Neuron (in vitro differentiated cells): ENCODE data around the gene ZBTB20.

Experiments
- H2AFZ ChIP-seq: one replicate; pipeline ENCODE4 v1.6.1; 2013; ENCODE audit warnings: low read depth, mild to moderate bottlenecking, inconsistent platforms, low read length, moderate library complexity
- H3K27me3 ChIP-seq: one replicate; pipeline ENCODE4 v1.6.1; 2013; ENCODE audit warnings: low read length; ENCODE audit not compliant: insufficient read depth
- H3K36me3 ChIP-seq: one replicate; pipeline ENCODE4 v1.6.1; 2013; ENCODE audit warnings: low read length; ENCODE audit not compliant: insufficient read depth
- H3K4me1 ChIP-seq: one replicate; pipeline ENCODE4 v1.6.1; 2013; ENCODE audit warnings: low read length; ENCODE audit not compliant: insufficient read depth
- H3K4me3 ChIP-seq: 2 replicates; pipeline ENCODE4 v1.5.1; 2013; ENCODE audit warnings: mild to moderate bottlenecking, low read length, moderate library complexity
- H3K9me3 ChIP-seq: one replicate; pipeline ENCODE4 v1.6.1; 2013; ENCODE audit warnings: low read length

ZBTB20 gene

DNA sequence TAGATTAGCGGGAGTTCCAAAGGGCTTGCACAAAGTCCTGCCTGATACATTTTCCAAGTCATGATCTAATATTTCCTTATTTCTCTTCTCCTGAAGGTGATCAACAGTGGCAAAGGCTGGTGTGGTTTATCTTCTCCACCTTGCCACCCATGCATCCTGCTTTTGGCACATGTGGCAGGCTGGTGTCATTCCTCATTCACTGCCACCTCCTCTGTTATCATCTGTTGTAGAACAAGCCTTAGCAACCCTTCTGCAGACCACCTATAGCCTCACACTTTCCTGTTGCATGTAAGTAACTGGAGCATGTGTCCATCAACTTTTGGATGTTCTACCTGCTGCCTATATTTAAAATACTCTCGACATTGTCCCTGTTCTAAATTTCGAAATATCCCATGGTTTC lies 294.1 kb downstream of the ZBTB20 start:
- peaks cover 13% of the 10 kb centered on the region for H3K4me1 ChIP-seq
- H3K9me3 ChIP-seq: no peaks in the 10 kb centered on the region
- H3K27me3 ChIP-seq: no peaks in the 10 kb centered on the region
- H3K4me3 ChIP-seq: no peak overlapping the region
- H2AFZ ChIP-seq: no peak overlapping the region
- H3K36me3 ChIP-seq: no peaks in the 10 kb centered on the region

DNA sequence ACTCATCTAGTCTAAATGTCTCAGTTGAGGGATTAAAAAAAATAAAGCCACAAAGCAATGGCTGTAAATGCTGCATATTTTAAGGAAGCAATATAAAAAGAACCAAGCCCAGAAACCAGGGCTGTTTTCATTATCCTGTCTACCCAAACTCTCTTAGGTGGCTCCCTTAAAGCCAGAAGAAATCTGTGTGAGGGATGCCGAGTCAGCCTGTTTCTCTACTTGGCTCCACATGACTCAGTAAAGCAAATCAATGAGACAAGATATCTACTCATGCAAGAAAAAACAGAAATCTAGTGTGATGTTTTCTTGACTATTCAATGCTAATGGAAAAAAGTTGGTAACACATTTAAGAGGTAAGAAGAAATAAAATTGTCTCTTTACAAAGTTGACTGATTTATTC lies 296.2 kb downstream of the ZBTB20 start:
- Histone ChIP-seq H3K36me3 (no peaks in the 10 kb centered on the region), H3K27me3 (no peaks in the 10 kb centered on the region), H3K9me3 (no peaks in the 10 kb centered on the region), H2AFZ (no peak overlapping the region), H3K4me3 (no peak overlapping the region), H3K4me1 (peaks cover 2% of the 10 kb centered on the region)

DNA sequence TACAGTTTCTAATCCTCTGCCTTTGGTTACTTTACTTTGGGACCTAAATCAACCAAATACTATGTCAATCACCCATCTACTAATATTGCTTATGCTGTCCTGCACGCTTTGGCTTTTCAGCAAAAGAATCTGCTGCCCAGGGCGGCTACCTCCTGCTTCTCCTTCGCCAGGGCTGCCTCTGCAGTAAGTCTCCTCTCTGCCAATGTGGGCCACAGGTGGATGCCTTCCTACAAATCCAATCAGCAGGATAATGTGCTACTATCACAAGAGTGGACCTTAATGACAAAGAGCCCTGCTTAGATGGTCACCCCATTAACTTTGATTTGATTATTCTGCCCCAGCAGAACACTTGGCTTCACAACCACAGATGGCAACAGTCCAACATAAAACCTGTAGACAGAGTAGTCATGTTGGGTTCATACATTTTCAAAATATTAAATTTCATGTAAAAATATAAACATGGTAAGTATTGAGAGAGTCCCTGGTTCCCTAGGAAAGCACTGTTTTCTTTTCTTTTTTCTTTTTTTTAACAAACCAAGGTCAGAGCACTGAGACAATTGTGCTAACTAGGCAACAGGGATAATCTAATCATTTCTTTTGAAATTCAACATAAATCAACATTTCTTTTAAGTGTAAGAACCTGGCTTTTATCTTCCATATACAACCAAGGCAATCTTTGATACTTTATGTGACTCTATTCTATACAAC lies 298.3 kb downstream of the ZBTB20 start:
- Histone ChIP-seq H3K36me3 (no peaks in the 10 kb centered on the region), H2AFZ (no peak overlapping the region), H3K27me3 (no peaks in the 10 kb centered on the region), H3K4me1 (no peaks in the 10 kb centered on the region), H3K4me3 (no peak overlapping the region), H3K9me3 (no peaks in the 10 kb centered on the region)

DNA sequence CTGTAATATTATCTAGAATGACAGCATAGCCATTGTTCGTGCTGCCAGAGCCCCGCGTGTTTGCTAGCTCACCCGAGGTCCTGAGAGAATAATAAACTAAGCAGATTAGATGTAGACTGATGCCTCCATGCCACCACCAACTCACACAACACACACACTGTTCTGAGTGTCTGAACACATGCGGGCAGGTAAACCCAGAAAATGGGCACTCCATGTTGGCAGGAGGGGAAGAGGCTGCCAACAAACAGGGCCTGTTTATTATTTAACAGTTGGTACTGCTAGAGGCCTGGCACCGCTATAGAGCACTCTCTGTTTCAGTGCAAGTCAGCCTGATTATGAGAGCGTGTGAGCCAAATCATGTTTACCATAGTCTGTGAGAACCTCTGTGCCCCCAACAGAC lies 299.0 kb downstream of the ZBTB20 start:
- Histone ChIP-seq H3K4me3 (no peak overlapping the region), H3K36me3 (no peaks in the 10 kb centered on the region), H2AFZ (no peak overlapping the region), H3K4me1 (no peaks in the 10 kb centered on the region), H3K9me3 (no peaks in the 10 kb centered on the region), H3K27me3 (no peaks in the 10 kb centered on the region)

DNA sequence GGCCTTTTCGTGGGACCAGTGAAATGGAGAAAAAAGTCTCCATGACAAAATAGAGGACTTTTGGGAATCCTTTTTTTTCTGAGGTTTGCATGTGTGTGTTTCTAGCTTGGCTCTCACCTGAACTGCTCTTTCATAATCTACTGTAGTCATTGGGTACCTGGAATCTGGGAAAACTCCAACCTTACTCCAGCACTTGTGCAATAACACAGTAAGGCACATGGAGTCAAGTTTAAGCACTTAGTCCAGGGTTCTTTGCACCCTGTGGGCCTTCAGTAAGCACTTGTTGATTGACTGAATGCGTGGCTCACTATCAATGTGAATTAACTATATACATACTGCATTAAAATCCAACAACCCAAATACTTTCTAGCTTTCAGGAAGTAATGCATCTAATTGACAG lies 299.5 kb downstream of the ZBTB20 start:
- Histone ChIP-seq H3K36me3 (no peaks in the 10 kb centered on the region), H2AFZ (no peak overlapping the region)

DNA sequence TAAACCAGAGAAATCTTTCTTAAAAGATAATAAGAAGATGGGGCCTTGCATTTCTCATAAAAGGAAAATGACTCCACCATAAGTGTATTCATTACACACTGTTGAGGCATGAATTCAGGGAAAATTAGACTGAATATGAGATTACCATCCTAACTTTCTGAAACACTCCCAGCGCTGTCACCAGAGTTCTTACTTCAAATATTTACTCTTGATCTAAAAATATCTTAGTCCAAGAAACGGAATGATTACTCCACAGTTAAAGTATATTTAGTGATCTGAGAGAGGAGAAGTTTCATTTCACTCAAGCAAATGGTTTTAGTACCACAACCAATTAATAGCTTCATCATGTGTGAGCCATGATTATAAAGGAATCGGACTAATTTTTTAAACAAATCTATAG lies 300.3 kb downstream of the ZBTB20 start:
- Histone ChIP-seq H3K36me3 (no peaks in the 10 kb centered on the region), H3K9me3 (no peaks in the 10 kb centered on the region), H3K4me3 (no peak overlapping the region), H2AFZ (no peak overlapping the region), H3K27me3 (no peaks in the 10 kb centered on the region), H3K4me1 (no peaks in the 10 kb centered on the region)

More for the DNA sequence above, 299.5 kb downstream of the ZBTB20 start:
- H3K4me1 ChIP-seq: no peaks in the 10 kb centered on the region
- no peaks in the 10 kb centered on the region for H3K27me3 ChIP-seq
- H3K4me3 ChIP-seq: no peak overlapping the region
- no peaks in the 10 kb centered on the region for H3K9me3 ChIP-seq

DNA sequence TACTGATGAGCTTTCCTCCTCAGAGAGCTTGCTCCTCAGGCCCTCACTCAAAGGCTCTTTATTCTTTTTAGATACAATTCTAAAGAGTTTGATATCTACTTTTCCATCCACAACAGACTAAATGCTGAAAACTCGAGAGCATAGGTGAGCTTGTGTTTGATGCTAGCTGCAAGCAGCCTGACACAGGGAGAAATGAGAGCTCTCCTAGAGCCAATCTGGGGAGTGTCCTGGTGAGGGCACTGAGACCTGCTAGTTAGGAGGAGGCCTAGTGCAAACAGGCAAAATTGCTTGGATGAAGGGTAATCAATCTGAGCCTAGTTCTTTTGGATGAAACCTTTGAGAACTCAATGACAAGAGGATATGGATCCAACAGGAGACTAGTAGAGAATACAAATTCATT lies 300.8 kb downstream of the ZBTB20 start:
- H3K4me3 ChIP-seq: no peak overlapping the region
- H2AFZ ChIP-seq: no peak overlapping the region
- H3K36me3 ChIP-seq: no peaks in the 10 kb centered on the region
- no peaks in the 10 kb centered on the region for H3K9me3 ChIP-seq
- H3K27me3 ChIP-seq: no peaks in the 10 kb centered on the region
- H3K4me1 ChIP-seq: no peaks in the 10 kb centered on the region

DNA sequence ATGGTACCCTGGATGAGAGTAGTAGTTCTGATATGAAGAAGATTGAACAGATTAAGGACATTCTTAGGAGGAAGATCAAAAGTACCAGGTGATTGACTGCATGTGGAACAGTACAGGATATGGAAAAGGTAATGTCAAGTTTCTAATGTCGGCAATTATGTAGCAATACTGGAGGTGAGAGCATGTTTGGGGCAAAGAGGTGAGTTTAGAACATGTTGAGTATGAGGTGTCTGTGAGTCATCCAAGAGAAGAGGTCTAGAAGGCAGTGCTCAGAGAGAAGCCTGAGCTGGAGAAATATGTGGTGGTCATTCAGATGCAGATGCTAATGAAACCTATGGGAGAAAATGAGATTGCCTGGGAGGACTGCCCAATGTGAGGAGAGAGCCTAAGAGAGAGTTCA lies 305.6 kb downstream of the ZBTB20 start:
- Histone ChIP-seq H2AFZ (no peak overlapping the region), H3K36me3 (no peaks in the 10 kb centered on the region), H3K27me3 (no peaks in the 10 kb centered on the region), H3K4me3 (no peak overlapping the region), H3K9me3 (no peaks in the 10 kb centered on the region), H3K4me1 (no peaks in the 10 kb centered on the region)

DNA sequence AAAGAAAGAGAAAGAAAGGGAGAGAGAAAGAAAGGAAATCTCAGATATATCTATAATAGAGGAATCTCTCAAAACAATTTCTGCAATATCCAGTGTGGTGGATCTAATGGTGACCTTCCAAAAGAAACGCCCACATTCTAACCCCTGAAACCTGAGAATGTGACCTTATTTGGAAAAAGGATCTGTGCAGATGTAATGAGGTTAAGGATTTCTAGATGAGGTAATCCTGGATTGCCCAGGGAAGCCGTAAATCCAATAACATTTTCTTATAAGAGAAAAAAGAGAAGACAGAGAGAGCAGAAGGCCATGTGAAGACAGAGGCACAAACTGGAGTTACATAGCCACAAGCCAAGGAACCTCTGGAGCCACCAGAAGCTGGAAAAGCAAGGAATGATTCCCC lies 307.6 kb downstream of the ZBTB20 start:
- H2AFZ ChIP-seq: no peak overlapping the region
- H3K36me3 ChIP-seq: no peaks in the 10 kb centered on the region
- no peak overlapping the region for H3K4me3 ChIP-seq
- no peaks in the 10 kb centered on the region for H3K27me3 ChIP-seq
- no peaks in the 10 kb centered on the region for H3K9me3 ChIP-seq
- H3K4me1 ChIP-seq: no peaks in the 10 kb centered on the region

DNA sequence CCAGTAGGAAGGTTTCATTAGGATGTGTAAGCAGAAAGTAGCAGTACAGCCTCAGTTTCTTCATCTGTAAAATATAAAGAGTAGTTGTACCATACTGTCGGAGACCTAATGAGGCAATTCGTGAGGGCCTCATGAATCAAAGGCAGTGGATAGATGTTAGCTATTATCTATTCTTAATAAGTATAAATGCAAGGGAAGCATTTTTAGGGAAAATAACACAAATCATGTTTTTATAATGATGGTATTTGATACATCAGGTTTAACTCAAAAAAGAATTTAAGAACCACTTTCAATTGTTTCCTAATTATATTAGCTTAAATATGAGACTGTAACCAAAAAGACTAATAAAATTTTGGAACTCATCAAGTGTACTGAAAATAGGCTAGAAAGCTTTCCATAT lies 309.1 kb downstream of the ZBTB20 start:
- Histone ChIP-seq H3K36me3 (no peaks in the 10 kb centered on the region), H2AFZ (no peak overlapping the region), H3K9me3 (no peaks in the 10 kb centered on the region), H3K27me3 (no peaks in the 10 kb centered on the region), H3K4me3 (no peak overlapping the region), H3K4me1 (no peaks in the 10 kb centered on the region)

DNA sequence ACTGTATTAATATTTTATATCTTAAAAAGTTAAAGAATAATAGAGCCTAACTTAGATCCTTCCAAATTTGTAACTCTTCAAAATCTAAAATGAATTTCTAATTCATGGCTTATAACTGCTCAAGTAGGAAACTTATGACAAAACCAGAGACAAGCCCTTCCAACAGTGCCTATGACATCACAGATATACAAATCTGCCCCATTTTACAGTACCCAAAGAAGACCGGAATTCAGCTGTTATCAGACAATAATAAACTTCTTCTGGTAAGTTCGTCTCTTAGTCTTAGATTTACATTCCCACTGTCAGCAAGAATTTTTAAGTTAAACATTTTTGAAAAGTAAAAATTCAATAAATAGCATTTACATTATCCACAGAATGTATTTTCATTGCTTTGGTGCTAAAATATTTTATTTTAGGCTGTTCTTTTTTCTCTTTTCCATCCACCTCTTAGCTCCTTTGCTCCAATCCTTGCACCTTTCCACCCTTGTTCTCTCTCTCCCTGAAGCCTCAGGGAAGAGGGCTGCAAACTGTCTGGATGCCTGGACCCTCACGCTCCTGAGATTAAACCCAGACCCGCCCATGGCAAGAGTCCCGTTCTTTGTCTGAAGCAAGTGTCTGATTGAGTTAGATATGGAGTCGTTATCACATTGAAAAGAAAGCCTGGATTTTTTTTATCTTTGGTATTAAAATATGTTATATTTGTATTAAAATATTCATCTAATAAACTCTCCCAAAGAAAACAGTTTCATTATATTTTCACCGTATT lies 312.7 kb downstream of the ZBTB20 start:
- no peaks in the 10 kb centered on the region for H3K9me3 ChIP-seq
- no peak overlapping the region for H2AFZ ChIP-seq
- no peak overlapping the region for H3K4me3 ChIP-seq
- no peaks in the 10 kb centered on the region for H3K36me3 ChIP-seq
- no peaks in the 10 kb centered on the region for H3K27me3 ChIP-seq
- no peaks in the 10 kb centered on the region for H3K4me1 ChIP-seq

DNA sequence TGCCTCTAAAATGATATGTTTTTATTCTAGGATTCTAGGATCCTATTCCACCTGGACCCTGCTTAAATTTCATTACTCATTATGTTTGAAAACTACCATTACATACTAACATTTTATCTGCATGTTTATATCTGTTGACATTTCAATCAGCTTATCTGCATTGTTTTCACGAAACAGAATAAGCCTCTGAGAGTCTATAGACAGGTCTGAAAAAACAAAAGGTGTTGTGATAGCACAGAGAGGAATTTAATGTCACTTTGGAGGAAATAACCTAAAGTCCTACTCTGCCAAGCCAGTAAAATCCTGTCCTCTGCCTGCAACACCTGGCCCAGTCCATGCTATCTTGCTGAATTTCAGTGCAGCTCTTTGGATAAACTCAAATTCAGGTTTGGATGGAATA lies 315.2 kb downstream of the ZBTB20 start:
- no peak overlapping the region for H3K4me3 ChIP-seq
- no peaks in the 10 kb centered on the region for H3K27me3 ChIP-seq
- no peaks in the 10 kb centered on the region for H3K36me3 ChIP-seq
- H3K9me3 ChIP-seq: no peaks in the 10 kb centered on the region
- H3K4me1 ChIP-seq: no peaks in the 10 kb centered on the region
- H2AFZ ChIP-seq: no peak overlapping the region

DNA sequence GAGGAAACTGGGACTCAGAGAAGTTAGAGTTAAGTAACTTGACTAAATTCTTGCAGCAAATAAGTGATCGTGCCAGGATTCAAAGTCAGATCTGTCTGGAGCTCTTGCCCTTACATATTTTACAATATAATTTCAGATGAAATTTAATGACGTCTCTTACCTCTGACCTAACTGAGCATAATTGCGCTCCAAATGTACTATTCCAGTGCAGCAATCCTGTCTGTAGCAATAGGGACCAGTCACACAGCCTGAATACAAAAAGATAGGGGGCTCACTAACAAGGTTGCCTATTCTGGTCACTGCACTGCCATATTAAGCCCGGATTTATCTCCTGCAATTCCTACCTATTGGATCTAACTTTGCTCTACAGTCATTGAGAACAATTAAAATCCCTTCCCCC lies 316.4 kb downstream of the ZBTB20 start:
- Histone ChIP-seq H3K4me1 (no peaks in the 10 kb centered on the region), H3K4me3 (no peak overlapping the region), H3K27me3 (no peaks in the 10 kb centered on the region), H2AFZ (no peak overlapping the region), H3K9me3 (no peaks in the 10 kb centered on the region), H3K36me3 (no peaks in the 10 kb centered on the region)

DNA sequence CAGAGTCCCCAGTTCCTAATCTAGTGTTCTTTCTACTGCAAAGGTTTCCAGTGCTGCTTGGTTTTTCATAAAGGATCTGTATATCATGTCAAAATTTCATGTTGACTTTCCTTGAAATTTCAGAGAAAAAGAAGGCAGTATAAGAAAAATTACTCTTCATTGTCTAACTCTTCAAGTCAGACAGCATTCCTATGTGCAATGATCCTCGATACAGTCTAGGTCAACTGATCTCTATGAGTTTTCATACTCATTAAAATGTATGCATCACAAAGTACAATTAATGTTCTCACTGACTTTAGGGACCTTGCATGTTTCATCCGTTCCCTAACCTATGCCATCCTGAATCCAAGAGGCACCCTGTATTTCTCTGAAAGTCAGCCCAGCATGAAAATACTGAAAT lies 317.3 kb downstream of the ZBTB20 start:
- Histone ChIP-seq H3K9me3 (no peaks in the 10 kb centered on the region), H3K27me3 (no peaks in the 10 kb centered on the region), H3K4me1 (no peaks in the 10 kb centered on the region), H3K36me3 (no peaks in the 10 kb centered on the region), H3K4me3 (no peak overlapping the region), H2AFZ (no peak overlapping the region)
